ENCODE data around the gene PTPN11. TPM values are rescaled to one million over a fixed set of nuclear protein-coding genes. Genes with fewer than 3 reads are reported as not detected.

The PTPN11 gene
- total and polyA plus RNA-seq, 9 donors: 22.1 to 94.6 (median 62.7) TPM

DNA sequence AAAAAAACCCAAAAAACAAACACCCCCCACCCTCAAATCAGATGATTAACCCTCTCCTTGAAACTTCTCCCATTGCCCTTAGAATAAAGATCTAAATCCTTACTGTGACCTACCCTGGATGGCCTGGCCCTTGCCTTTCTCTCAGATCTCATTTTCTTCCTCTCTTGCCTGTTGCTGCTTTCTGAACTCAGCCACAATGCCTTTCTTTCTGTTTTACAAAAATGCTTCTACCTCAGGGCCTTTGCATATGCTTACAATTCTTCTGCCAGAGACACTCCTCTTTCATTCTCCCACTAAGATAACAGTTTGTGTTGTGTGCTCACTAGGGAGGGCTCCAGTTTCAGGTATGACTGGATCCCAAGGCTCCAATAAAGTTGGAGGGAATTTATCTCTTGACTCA, 108.3 kb downstream of the PTPN11 start:
- Histone ChIP-seq H3K36me3 (no peaks in the 10 kb centered on the region), H3K27me3 (no peaks in the 10 kb centered on the region), H3K4me3 (no peak overlapping the region), H3K4me1 (ENCODE audit: insufficient read depth) (no peaks in the 10 kb centered on the region), H3K9me3 (no peaks in the 10 kb centered on the region), H3K27ac (no peak overlapping the region)
- no peak for TF ChIP-seq EP300 (IDR thresholded peaks at IDR 0.05)
- no peak for TF ChIP-seq POLR2A (IDR thresholded peaks at IDR 0.05)
- TF ChIP-seq, protein P1, sequence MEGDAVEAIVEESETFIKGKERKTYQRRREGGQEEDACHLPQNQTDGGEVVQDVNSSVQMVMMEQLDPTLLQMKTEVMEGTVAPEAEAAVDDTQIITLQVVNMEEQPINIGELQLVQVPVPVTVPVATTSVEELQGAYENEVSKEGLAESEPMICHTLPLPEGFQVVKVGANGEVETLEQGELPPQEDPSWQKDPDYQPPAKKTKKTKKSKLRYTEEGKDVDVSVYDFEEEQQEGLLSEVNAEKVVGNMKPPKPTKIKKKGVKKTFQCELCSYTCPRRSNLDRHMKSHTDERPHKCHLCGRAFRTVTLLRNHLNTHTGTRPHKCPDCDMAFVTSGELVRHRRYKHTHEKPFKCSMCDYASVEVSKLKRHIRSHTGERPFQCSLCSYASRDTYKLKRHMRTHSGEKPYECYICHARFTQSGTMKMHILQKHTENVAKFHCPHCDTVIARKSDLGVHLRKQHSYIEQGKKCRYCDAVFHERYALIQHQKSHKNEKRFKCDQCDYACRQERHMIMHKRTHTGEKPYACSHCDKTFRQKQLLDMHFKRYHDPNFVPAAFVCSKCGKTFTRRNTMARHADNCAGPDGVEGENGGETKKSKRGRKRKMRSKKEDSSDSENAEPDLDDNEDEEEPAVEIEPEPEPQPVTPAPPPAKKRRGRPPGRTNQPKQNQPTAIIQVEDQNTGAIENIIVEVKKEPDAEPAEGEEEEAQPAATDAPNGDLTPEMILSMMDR (IDR thresholded peaks at IDR 0.05): no peak
- intact Hi-C loops (cut with DNase I): no loop called here
- no peak for DNase-seq

DNA sequence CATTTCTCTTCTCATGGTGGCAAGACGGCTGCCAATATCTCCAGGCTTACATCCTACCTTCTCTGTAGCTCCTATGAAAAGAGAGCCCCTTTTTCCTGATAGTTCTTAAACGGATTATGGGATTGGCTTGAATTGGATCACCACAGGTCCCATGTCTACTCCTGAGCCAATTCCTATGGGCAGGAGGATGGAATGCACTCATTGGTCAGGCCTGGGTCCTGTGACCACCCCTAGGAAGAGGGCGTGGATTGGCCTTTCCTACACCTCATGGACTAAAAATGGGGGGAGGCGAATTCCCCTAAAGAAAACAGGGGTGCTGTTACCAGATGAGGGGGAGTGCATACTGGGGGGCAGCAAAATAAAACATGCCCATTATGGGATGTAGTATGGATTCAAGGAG, 108.8 kb downstream of the PTPN11 start:
- no peak for DNase-seq
- H3K27ac ChIP-seq: no peak overlapping the region
- intact Hi-C loops (cut with DNase I): no loop called here
- H3K4me3 ChIP-seq: no peak overlapping the region
- no peaks in the 10 kb centered on the region for H3K9me3 ChIP-seq
- no peak for TF ChIP-seq EP300 (IDR thresholded peaks at IDR 0.05)
- WGBS, 3 donors: 83 to 89% (median 85%) methylated on average over 4 of the region's 4 CpGs
- no peaks in the 10 kb centered on the region for H3K27me3 ChIP-seq
- no peaks in the 10 kb centered on the region for H3K36me3 ChIP-seq
- no peaks in the 10 kb centered on the region for H3K4me1 ChIP-seq (ENCODE audit: insufficient read depth)

- Histone ChIP-seq H3K27me3 (no peaks in the 10 kb centered on the region), H3K4me3 (no peak overlapping the region), H3K36me3 (no peaks in the 10 kb centered on the region), H3K9me3 (no peaks in the 10 kb centered on the region), H3K4me1 (ENCODE audit: insufficient read depth) (no peaks in the 10 kb centered on the region), H3K27ac (no peak overlapping the region)
- DNase-seq: no peak
- 97 to 100% (median 97%) methylated on average over 1 of the region's 1 CpG for WGBS, 3 donors
- TF ChIP-seq POLR2A (IDR thresholded peaks at IDR 0.05) (no peak), EP300 (IDR thresholded peaks at IDR 0.05) (no peak)
- TF ChIP-seq, protein P1 (IDR thresholded peaks at IDR 0.05): no peak
- intact Hi-C loops (cut with DNase I): no loop called here
Measured at GRCh38 chr12:112528521-112528920, 109.8 kb downstream of the PTPN11 start.

DNA sequence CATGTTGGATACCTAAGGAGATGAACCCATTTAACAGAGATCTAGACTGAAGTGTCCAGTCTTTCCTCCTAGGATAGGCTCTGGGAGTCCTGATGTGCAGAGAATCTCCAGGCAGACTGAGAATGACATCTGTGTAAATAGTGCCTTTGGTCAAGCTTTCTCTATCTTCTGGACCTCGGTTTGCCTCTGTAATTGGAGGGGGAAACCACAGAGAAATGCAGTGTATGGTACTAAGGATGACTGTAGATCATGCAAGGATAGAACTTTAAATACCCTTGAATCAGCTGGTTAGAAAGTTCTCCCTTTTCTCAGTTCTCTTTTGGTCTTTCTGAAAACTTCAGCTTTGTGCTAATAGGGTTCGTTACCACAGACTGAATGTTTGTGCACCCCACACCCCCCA, 112.2 kb downstream of the PTPN11 start:
- 66 to 70% (median 69%) methylated on average over 2 of the region's 2 CpGs for WGBS, 3 donors
- no peaks in the 10 kb centered on the region for H3K9me3 ChIP-seq
- no peak overlapping the region for H3K4me3 ChIP-seq
- intact Hi-C loops (cut with DNase I): no loop called here
- H3K27me3 ChIP-seq: no peaks in the 10 kb centered on the region
- no peaks in the 10 kb centered on the region for H3K36me3 ChIP-seq
- TF ChIP-seq POLR2A (IDR thresholded peaks at IDR 0.05) (no peak), EP300 (IDR thresholded peaks at IDR 0.05) (no peak)
- TF ChIP-seq, protein P1 (IDR thresholded peaks at IDR 0.05): no peak
- DNase-seq: no peak
- H3K27ac ChIP-seq: no peak overlapping the region
- no peaks in the 10 kb centered on the region for H3K4me1 ChIP-seq (ENCODE audit: insufficient read depth)

DNA sequence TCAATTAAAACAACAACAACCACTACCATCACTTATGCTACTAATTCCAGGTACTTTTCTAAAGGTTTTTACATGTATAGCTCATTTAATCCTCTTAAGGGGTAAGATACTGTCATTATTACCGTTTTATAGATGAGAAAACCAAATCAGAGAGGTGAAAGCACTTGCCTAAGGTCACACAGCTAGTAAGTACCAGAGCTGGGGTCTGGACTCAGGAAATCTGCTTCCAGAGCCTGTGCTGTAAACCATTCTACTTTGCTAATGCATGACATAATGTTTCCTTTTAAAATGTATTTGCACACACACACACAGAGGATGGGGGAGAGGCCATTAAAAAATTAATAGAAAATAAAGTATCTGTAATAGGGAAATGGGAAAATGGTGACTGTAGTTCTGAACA, 113.4 kb downstream of the PTPN11 start:
- no peak for TF ChIP-seq POLR2A (IDR thresholded peaks at IDR 0.05)
- TF ChIP-seq, protein P1 (IDR thresholded peaks at IDR 0.05): no peak
- TF ChIP-seq EP300 (IDR thresholded peaks at IDR 0.05): no peak
- H3K9me3 ChIP-seq: no peaks in the 10 kb centered on the region
- no peak overlapping the region for H3K4me3 ChIP-seq
- WGBS, 3 donors: 57 to 78% (median 74%) methylated on average over 1 of the region's 1 CpG
- intact Hi-C loops (cut with DNase I): no loop called here
- DNase-seq: no peak
- H3K36me3 ChIP-seq: no peaks in the 10 kb centered on the region
- H3K27me3 ChIP-seq: no peaks in the 10 kb centered on the region
- H3K4me1 ChIP-seq (ENCODE audit: insufficient read depth): no peaks in the 10 kb centered on the region
- H3K27ac ChIP-seq: no peak overlapping the region
